Ascending aorta (tissue), 2 donors: ENCODE data around the gene GPER1. TPM values are rescaled to one million over a fixed set of nuclear protein-coding genes. Genes with fewer than 3 reads are reported as not detected.

Experiments
- DNase-seq, 2 donors: peaks; one replicate each; pipeline ENCODE4 v3.0.0-alpha.2; 2019; ENCODE audit warnings: low spot score in 2 of 2
- H3K27ac ChIP-seq, 2 donors: fragments of 200-600 bp; sonication (generic); one replicate each; pipeline ENCODE4 v1.5.1; 2016 to 2017; ENCODE audit warnings: mild to moderate bottlenecking in 1 of 2
- H3K27me3 ChIP-seq: fragments of 200-600 bp; sonication (generic); one replicate; pipeline ENCODE4 v1.5.1; 2017
- H3K36me3 ChIP-seq, 2 donors: fragments of 200-600 bp; sonication (generic); one replicate each; pipeline ENCODE4 v1.5.1; 2016
- H3K4me1 ChIP-seq, 2 donors: fragments of 200-600 bp; sonication (generic); one replicate each; pipeline ENCODE4 v1.5.1; 2016 to 2017; ENCODE audit warnings: mild to moderate bottlenecking in 1 of 2
- H3K4me3 ChIP-seq, 2 donors: fragments of 200-600 bp; sonication (generic); one replicate each; pipeline ENCODE4 v1.5.1; 2016 to 2017; ENCODE audit warnings: mild to moderate bottlenecking in 1 of 2
- H3K9me3 ChIP-seq, 2 donors: fragments of 200-600 bp; sonication (generic); one replicate each; pipeline ENCODE4 v1.5.1; 2016
- intact Hi-C: fragments of 100-400 bp; cut with DNase I; formaldehyde crosslinking; loops from one replicate; pipeline ENCODE4 v1.15.1; 2023
- total RNA-seq: library from RNA; depleted of rRNA; stranded (reverse); fragments of >200 nt; gene quantifications from one replicate; pipeline ENCODE4 v1.1.0, GENCODE V29; 2016
- TF ChIP-seq, protein P1 (sequence below), 3 experiments: fragments of 200-600 bp in 2 of 3; fragments of 450-650 bp in 1 of 3; sonication (generic) in 2 of 3; IDR thresholded peaks; one replicate each; pipeline ENCODE4 v1.5.1; 2016 to 2019; ENCODE audit warnings: antibody characterized with exemption in 3 of 3, mild to moderate bottlenecking in 1 of 3, moderate library complexity in 1 of 3

GPER1 gene
- total RNA-seq, 1 donor from 2014 or later, result 11.3 TPM

DNA sequence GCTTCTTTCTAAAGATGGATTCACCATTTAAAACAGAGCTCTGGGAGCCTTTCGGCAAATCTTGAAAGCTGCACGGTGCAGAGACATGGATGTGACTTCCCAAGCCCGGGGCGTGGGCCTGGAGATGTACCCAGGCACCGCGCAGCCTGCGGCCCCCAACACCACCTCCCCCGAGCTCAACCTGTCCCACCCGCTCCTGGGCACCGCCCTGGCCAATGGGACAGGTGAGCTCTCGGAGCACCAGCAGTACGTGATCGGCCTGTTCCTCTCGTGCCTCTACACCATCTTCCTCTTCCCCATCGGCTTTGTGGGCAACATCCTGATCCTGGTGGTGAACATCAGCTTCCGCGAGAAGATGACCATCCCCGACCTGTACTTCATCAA is 3.7 kb downstream of the GPER1 start:
- intact Hi-C loops, result no loop called here

DNA sequence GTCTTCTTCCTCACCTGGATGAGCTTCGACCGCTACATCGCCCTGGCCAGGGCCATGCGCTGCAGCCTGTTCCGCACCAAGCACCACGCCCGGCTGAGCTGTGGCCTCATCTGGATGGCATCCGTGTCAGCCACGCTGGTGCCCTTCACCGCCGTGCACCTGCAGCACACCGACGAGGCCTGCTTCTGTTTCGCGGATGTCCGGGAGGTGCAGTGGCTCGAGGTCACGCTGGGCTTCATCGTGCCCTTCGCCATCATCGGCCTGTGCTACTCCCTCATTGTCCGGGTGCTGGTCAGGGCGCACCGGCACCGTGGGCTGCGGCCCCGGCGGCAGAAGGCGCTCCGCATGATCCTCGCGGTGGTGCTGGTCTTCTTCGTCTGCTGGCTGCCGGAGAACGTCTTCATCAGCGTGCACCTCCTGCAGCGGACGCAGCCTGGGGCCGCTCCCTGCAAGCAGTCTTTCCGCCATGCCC is 4.3 kb downstream of the GPER1 start:
- no peak overlapping the region for H3K27ac ChIP-seq
- intact Hi-C loops, result no loop called here
- peaks cover 22% of the 10 kb centered on the region in 2 donors for H3K36me3 ChIP-seq
- no peaks in the 10 kb centered on the region for H3K9me3 ChIP-seq
- TF ChIP-seq, protein P1, sequence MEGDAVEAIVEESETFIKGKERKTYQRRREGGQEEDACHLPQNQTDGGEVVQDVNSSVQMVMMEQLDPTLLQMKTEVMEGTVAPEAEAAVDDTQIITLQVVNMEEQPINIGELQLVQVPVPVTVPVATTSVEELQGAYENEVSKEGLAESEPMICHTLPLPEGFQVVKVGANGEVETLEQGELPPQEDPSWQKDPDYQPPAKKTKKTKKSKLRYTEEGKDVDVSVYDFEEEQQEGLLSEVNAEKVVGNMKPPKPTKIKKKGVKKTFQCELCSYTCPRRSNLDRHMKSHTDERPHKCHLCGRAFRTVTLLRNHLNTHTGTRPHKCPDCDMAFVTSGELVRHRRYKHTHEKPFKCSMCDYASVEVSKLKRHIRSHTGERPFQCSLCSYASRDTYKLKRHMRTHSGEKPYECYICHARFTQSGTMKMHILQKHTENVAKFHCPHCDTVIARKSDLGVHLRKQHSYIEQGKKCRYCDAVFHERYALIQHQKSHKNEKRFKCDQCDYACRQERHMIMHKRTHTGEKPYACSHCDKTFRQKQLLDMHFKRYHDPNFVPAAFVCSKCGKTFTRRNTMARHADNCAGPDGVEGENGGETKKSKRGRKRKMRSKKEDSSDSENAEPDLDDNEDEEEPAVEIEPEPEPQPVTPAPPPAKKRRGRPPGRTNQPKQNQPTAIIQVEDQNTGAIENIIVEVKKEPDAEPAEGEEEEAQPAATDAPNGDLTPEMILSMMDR (IDR thresholded peaks at IDR 0.05), result no peak
- H3K4me3 ChIP-seq, result no peak overlapping the region
- H3K4me1 ChIP-seq, result peaks cover 16 to 30% of the 10 kb centered on the region in 2 donors
- DNase-seq, result no peak
- H3K27me3 ChIP-seq, result no peaks in the 10 kb centered on the region

More for the DNA sequence above, 3.7 kb downstream of the GPER1 start:
- H3K4me1 ChIP-seq, result peaks cover 15 to 32% of the 10 kb centered on the region in 2 donors
- TF ChIP-seq, protein P1 (IDR thresholded peaks at IDR 0.05), result no peak
- H3K27ac ChIP-seq, result no peak overlapping the region
- no peak overlapping the region for H3K4me3 ChIP-seq
- peaks cover 22% of the 10 kb centered on the region in 2 donors for H3K36me3 ChIP-seq
- no peaks in the 10 kb centered on the region for H3K27me3 ChIP-seq
- no peaks in the 10 kb centered on the region for H3K9me3 ChIP-seq
- DNase-seq, result no peak

DNA sequence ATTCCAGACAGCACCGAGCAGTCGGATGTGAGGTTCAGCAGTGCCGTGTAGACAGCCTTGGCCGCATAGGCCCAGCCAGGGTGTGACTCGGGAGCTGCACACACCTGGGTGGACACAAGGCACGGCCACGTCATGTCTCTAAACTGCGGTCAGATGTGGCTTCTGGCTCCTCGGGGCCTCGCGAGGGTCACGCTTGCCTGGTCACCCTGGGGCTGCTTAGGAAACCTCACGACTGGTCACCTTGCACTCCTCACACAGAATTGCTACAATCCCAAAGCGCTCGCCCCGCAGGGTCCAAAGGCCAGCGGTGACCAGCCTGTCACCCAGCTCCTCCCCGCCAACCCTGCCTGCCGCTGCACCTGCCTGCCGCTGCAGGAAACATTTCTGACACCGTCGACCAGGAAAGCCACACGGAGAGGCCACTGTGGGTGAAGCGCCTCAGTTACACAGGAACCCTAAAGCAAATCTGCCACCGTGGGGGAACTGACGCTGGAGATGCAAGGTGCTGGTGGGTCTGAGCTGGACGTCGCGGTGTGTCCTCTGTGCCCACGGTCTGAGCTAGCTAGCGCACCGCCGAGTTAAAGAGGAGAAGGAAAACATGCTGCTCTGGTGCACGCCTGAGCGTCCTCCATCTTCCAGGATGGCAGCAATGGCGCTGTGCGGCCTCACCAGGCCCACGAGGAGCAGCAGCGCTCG is 5.0 kb downstream of the GPER1 start:
- Histone ChIP-seq H3K27me3 (no peaks in the 10 kb centered on the region), H3K36me3 (peaks cover 22% of the 10 kb centered on the region in 2 donors), H3K4me3 (no peak overlapping the region), H3K4me1 (peaks cover 10 to 22% of the 10 kb centered on the region in 2 donors), H3K9me3 (no peaks in the 10 kb centered on the region), H3K27ac (no peak overlapping the region)
- TF ChIP-seq, protein P1 (IDR thresholded peaks at IDR 0.05), result no peak
- intact Hi-C loops, result no loop called here
- DNase-seq, result no peak

DNA sequence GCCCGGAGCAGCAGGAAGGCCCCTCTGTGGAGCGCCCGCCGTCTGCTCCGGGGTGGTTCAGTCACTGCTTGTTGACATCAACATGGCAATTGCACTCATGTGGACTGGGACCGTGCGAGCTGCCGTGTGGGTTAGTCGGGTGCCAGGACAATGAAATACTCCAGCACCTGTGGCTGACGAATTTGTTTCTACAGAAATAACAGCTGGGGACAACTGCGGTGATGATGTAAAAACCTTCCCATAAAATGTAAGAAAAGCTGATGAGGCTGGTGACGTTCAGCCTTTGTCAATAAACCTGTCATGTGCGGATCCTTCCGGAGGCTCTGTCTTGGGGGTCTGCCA is 5.6 kb downstream of the GPER1 start:
- Histone ChIP-seq H3K4me1 (peaks cover 5 to 17% of the 10 kb centered on the region in 2 donors), H3K36me3 (peaks cover 22% of the 10 kb centered on the region in 2 donors), H3K27me3 (no peaks in the 10 kb centered on the region), H3K4me3 (no peak overlapping the region), H3K9me3 (no peaks in the 10 kb centered on the region), H3K27ac (no peak overlapping the region)
- intact Hi-C loops, result no loop called here
- TF ChIP-seq, protein P1 (IDR thresholded peaks at IDR 0.05), result no peak
- DNase-seq, result no peak

DNA sequence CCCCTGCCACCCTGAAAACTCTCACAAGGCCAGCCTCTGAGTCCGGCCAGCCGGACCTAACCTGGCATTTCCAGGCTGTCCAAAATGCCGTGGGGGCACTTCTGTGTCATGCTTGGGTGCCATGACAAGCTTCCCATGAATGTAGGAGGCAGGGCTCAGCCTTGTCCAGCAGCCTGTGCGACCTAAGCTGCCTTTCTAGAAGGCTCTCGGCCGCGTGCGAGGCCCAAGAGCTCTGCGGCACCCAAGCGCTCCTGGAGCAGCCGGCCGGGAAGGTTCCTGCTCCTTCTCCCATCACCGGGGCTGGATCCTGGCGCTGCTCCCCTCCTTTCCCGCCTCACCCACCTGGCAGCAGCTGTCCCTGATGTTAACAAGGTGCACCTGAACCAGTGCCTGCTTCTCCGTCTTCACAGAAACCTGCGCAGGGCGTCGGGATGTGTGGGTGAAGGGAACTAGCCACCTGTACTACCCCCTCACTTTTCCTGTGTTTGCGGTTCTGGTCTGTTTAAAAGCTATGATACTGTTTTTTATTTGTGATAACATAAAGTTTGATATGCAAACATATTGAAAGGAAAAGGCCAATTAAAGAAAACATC is 6.1 kb downstream of the GPER1 start:
- Histone ChIP-seq H3K4me3 (no peak overlapping the region), H3K36me3 (peaks cover 22% of the 10 kb centered on the region in 2 donors), H3K9me3 (no peaks in the 10 kb centered on the region), H3K4me1 (peaks cover 5 to 16% of the 10 kb centered on the region in 2 donors), H3K27me3 (no peaks in the 10 kb centered on the region), H3K27ac (no peak overlapping the region)
- intact Hi-C loops, result no loop called here
- peak in 1 of 2 donors; percentile 58 for DNase-seq
- TF ChIP-seq, protein P1 (IDR thresholded peaks at IDR 0.05), result no peak
